GM10248 (cell line): ENCODE data around the gene LDLRAD2.
A peak's percentile ranks its signal among the peaks of the same experiment; 100 is the strongest.

Experiments
- CTCF ChIA-PET: fragments of 300-600 bp; sonication (Branson Sonifier 250); formaldehyde crosslinking; extraction: SDS; loops from one replicate; lab custom pipeline; 2021; ENCODE audit warnings: antibody characterized with exemption; lab: Yijun Ruan, JAX
- POLR2A ChIA-PET: fragments of 350-650 bp; sonication (Branson Sonifier 250); formaldehyde crosslinking; extraction: SDS; loops from one replicate; lab custom pipeline; 2020; ENCODE audit warnings: antibody characterized with exemption; lab: Yijun Ruan, JAX
- DNase-seq: peaks from one replicate; pipeline ENCODE4 v3.0.0; 2012; ENCODE audit errors: extremely low spot score
- CTCF ChIP-seq: IDR thresholded peaks from 2 replicates; pipeline ENCODE4 v1.5.1; 2012; ENCODE audit warnings: mild to moderate bottlenecking, low read depth; ENCODE audit errors: extremely low read depth, missing control alignments, control extremely low read depth

The LDLRAD2 gene

GRCh38 chr1:21847223-21848205, 35.4 kb downstream of the LDLRAD2 start:
- POLR2A ChIA-PET, result no interaction called here
- no peak for DNase-seq
- no peak for TF ChIP-seq CTCF
- CTCF ChIA-PET, result no interaction called here

- no peak for TF ChIP-seq CTCF
- ChIA-PET CTCF (interaction anchor here (0.9 kb wide), 1 partner anchor 8 kb away, joined by 4 read pairs; no protein-coding TSS in a partner anchor), POLR2A (no interaction called here)
- no peak for DNase-seq
These were observed 36.6 kb downstream of the LDLRAD2 start for GRCh38 chr1:21848524-21849174.

- no peak for TF ChIP-seq CTCF
- ChIA-PET POLR2A (no interaction called here), CTCF (interaction anchor here (0.9 to 1.0 kb wide), 2 partner anchors 11 to 32 kb away, joined by 3 read pairs; no protein-coding TSS in a partner anchor)
- no peak for DNase-seq
These were observed 38.0 kb downstream of the LDLRAD2 start for GRCh38 chr1:21849909-21850576.

GRCh38 chr1:21851430-21852250, 39.6 kb downstream of the LDLRAD2 start:
- POLR2A ChIA-PET, result no interaction called here
- CTCF ChIA-PET, result interaction anchor here (0.9 to 1.0 kb wide), 2 partner anchors 9 to 114 kb away, joined by 3 read pairs; no protein-coding TSS in a partner anchor
- DNase-seq, result no peak
- TF ChIP-seq CTCF, result no peak

GRCh38 chr1:21852282-21853130, 40.4 kb downstream of the LDLRAD2 start:
- no peak for TF ChIP-seq CTCF
- ChIA-PET POLR2A (no interaction called here), CTCF (no interaction called here)
- DNase-seq, result peak; percentile 80
